ENCODE measurements around the gene PLEKHG1. TPM values are rescaled to one million over a fixed set of nuclear protein-coding genes. Genes with fewer than 3 reads are reported as not detected.

PLEKHG1 gene
- total RNA-seq, 2 experiments from 2014 or later, result 10.8 to 11.1 TPM

GRCh38 chr6:150625927-150626326, 26.2 kb downstream of the PLEKHG1 start:
- CTCF ChIA-PET, result no interaction called here
- Mint-ChIP-seq H3K36me3 (ENCODE audit: low read depth) (no peaks in the 10 kb centered on the region), H3K9me3 (no peaks in the 10 kb centered on the region), H3K27ac (no peak overlapping the region), H3K27me3 (ENCODE audit: low read depth) (peaks cover 45% of the 10 kb centered on the region), H3K4me3 (no peak overlapping the region), H3K4me1 (ENCODE audit: low read depth) (peaks cover 23% of the 10 kb centered on the region)
- intact Hi-C loops (cut with micrococcal nuclease), result no loop called here
- no peak for DNase-seq

- intact Hi-C loops (cut with micrococcal nuclease), result no loop called here
- CTCF ChIA-PET, result no interaction called here
- DNase-seq, result no peak
- H3K27me3 Mint-ChIP-seq (ENCODE audit: low read depth), result peaks cover 48% of the 10 kb centered on the region
- no peak overlapping the region for H3K4me3 Mint-ChIP-seq
- no peaks in the 10 kb centered on the region for H3K9me3 Mint-ChIP-seq
- peaks cover 34% of the 10 kb centered on the region for H3K4me1 Mint-ChIP-seq (ENCODE audit: low read depth)
- H3K27ac Mint-ChIP-seq, result no peak overlapping the region
- no peaks in the 10 kb centered on the region for H3K36me3 Mint-ChIP-seq (ENCODE audit: low read depth)
Measured at GRCh38 chr6:150627154-150627553, 27.5 kb downstream of the PLEKHG1 start.

GRCh38 chr6:150627585-150628025, 27.9 kb downstream of the PLEKHG1 start:
- Mint-ChIP-seq H3K27me3 (ENCODE audit: low read depth) (peaks cover 48% of the 10 kb centered on the region), H3K9me3 (no peaks in the 10 kb centered on the region), H3K4me1 (ENCODE audit: low read depth) (peaks cover 36% of the 10 kb centered on the region), H3K4me3 (no peak overlapping the region), H3K36me3 (ENCODE audit: low read depth) (no peaks in the 10 kb centered on the region), H3K27ac (no peak overlapping the region)
- DNase-seq, result no peak
- CTCF ChIA-PET, result no interaction called here
- intact Hi-C loops (cut with micrococcal nuclease), result no loop called here

GRCh38 chr6:150628908-150629307, 29.2 kb downstream of the PLEKHG1 start:
- H3K36me3 Mint-ChIP-seq (ENCODE audit: low read depth), result peaks cover 2% of the 10 kb centered on the region
- no peaks in the 10 kb centered on the region for H3K9me3 Mint-ChIP-seq
- H3K4me3 Mint-ChIP-seq, result no peak overlapping the region
- H3K27ac Mint-ChIP-seq, result no peak overlapping the region
- CTCF ChIA-PET, result no interaction called here
- DNase-seq, result no peak
- intact Hi-C loops (cut with micrococcal nuclease), result no loop called here
- H3K4me1 Mint-ChIP-seq (ENCODE audit: low read depth), result peaks cover 37% of the 10 kb centered on the region
- peaks cover 51% of the 10 kb centered on the region for H3K27me3 Mint-ChIP-seq (ENCODE audit: low read depth)

GRCh38 chr6:150631283-150631983, 31.7 kb downstream of the PLEKHG1 start:
- CTCF ChIA-PET, result no interaction called here
- intact Hi-C loops (cut with micrococcal nuclease), result loop anchor here (5.0 kb wide), 1 partner anchor 139 kb away; no protein-coding TSS in a partner anchor
- peak; percentile 49 for DNase-seq
- H3K9me3 Mint-ChIP-seq, result no peaks in the 10 kb centered on the region
- peak overlapping the region; percentile 57 for H3K27ac Mint-ChIP-seq
- H3K27me3 Mint-ChIP-seq (ENCODE audit: low read depth), result peaks cover 49% of the 10 kb centered on the region
- H3K36me3 Mint-ChIP-seq (ENCODE audit: low read depth), result peaks cover 2% of the 10 kb centered on the region
- H3K4me3 Mint-ChIP-seq, result peak overlapping the region; percentile 12
- peaks cover 52% of the 10 kb centered on the region for H3K4me1 Mint-ChIP-seq (ENCODE audit: low read depth)

- CTCF ChIA-PET, result interaction anchor here (1.1 kb wide), 1 partner anchor 182 kb away, joined by 3 read pairs; no protein-coding TSS in a partner anchor
- peak overlapping the region; percentile 27 for H3K4me3 Mint-ChIP-seq
- H3K27ac Mint-ChIP-seq, result peak overlapping the region; percentile 76
- peaks cover 44% of the 10 kb centered on the region for H3K27me3 Mint-ChIP-seq (ENCODE audit: low read depth)
- peak; percentile 8 for DNase-seq
- peaks cover 2% of the 10 kb centered on the region for H3K36me3 Mint-ChIP-seq (ENCODE audit: low read depth)
- intact Hi-C loops (cut with micrococcal nuclease), result loop anchor here (1.0 to 5.0 kb wide), 5 partner anchors 9 to 213 kb away; partner anchors contain the start of gene PLEKHG1
- H3K4me1 Mint-ChIP-seq (ENCODE audit: low read depth), result peaks cover 59% of the 10 kb centered on the region
- H3K9me3 Mint-ChIP-seq, result no peaks in the 10 kb centered on the region
Measured at GRCh38 chr6:150631984-150632642, 32.4 kb downstream of the PLEKHG1 start.

- DNase-seq, result peak; percentile 17
- H3K27me3 Mint-ChIP-seq (ENCODE audit: low read depth), result peaks cover 44% of the 10 kb centered on the region
- H3K9me3 Mint-ChIP-seq, result no peaks in the 10 kb centered on the region
- H3K36me3 Mint-ChIP-seq (ENCODE audit: low read depth), result peaks cover 2% of the 10 kb centered on the region
- peaks cover 62% of the 10 kb centered on the region for H3K4me1 Mint-ChIP-seq (ENCODE audit: low read depth)
- CTCF ChIA-PET, result interaction anchor here (1.1 kb wide), 2 partner anchors 32 to 181 kb away, joined by 3 read pairs; no protein-coding TSS in a partner anchor
- intact Hi-C loops (cut with micrococcal nuclease), result loop anchor here (1.0 to 5.0 kb wide), 5 partner anchors 10 to 214 kb away; partner anchors contain the start of gene PLEKHG1
- H3K4me3 Mint-ChIP-seq, result peak overlapping the region; percentile 57
- H3K27ac Mint-ChIP-seq, result peak overlapping the region; percentile 84
Measured at GRCh38 chr6:150632785-150633485, 33.2 kb downstream of the PLEKHG1 start.

- H3K4me3 Mint-ChIP-seq, result peak overlapping the region; percentile 57
- peak overlapping the region; percentile 84 for H3K27ac Mint-ChIP-seq
- peaks cover 62% of the 10 kb centered on the region for H3K4me1 Mint-ChIP-seq (ENCODE audit: low read depth)
- CTCF ChIA-PET, result interaction anchor here (1.1 kb wide), 2 partner anchors 33 to 180 kb away, joined by 3 read pairs; no protein-coding TSS in a partner anchor
- peaks cover 44% of the 10 kb centered on the region for H3K27me3 Mint-ChIP-seq (ENCODE audit: low read depth)
- H3K36me3 Mint-ChIP-seq (ENCODE audit: low read depth), result peaks cover 2% of the 10 kb centered on the region
- intact Hi-C loops (cut with micrococcal nuclease), result loop anchor here (2.0 to 5.0 kb wide), 3 partner anchors 141 to 215 kb away; no protein-coding TSS in a partner anchor
- no peak for DNase-seq
- no peaks in the 10 kb centered on the region for H3K9me3 Mint-ChIP-seq
Measured at GRCh38 chr6:150633486-150633834, 33.8 kb downstream of the PLEKHG1 start.

GRCh38 chr6:150634176-150634963, 34.7 kb downstream of the PLEKHG1 start:
- no peak for DNase-seq
- Mint-ChIP-seq H3K9me3 (no peaks in the 10 kb centered on the region), H3K27me3 (ENCODE audit: low read depth) (peaks cover 37% of the 10 kb centered on the region), H3K4me1 (ENCODE audit: low read depth) (peaks cover 62% of the 10 kb centered on the region), H3K4me3 (no peak overlapping the region), H3K36me3 (ENCODE audit: low read depth) (peaks cover 2% of the 10 kb centered on the region), H3K27ac (no peak overlapping the region)
- intact Hi-C loops (cut with micrococcal nuclease), result loop anchor here (5.0 kb wide), 1 partner anchor 142 kb away; no protein-coding TSS in a partner anchor
- CTCF ChIA-PET, result interaction anchor here (0.7 to 1.6 kb wide), 2 partner anchors 365 to 690 kb away, joined by 3 to 4 read pairs; no protein-coding TSS in a partner anchor

GRCh38 chr6:150634964-150635292, 35.2 kb downstream of the PLEKHG1 start:
- peaks cover 62% of the 10 kb centered on the region for H3K4me1 Mint-ChIP-seq (ENCODE audit: low read depth)
- CTCF ChIA-PET, result interaction anchor here (1.6 kb wide), 1 partner anchor 690 kb away, joined by 3 read pairs; no protein-coding TSS in a partner anchor
- no peaks in the 10 kb centered on the region for H3K9me3 Mint-ChIP-seq
- intact Hi-C loops (cut with micrococcal nuclease), result loop anchor here (5.0 kb wide), 1 partner anchor 143 kb away; no protein-coding TSS in a partner anchor
- peaks cover 2% of the 10 kb centered on the region for H3K36me3 Mint-ChIP-seq (ENCODE audit: low read depth)
- H3K27me3 Mint-ChIP-seq (ENCODE audit: low read depth), result peaks cover 37% of the 10 kb centered on the region
- no peak overlapping the region for H3K27ac Mint-ChIP-seq
- no peak for DNase-seq
- H3K4me3 Mint-ChIP-seq, result no peak overlapping the region

GRCh38 chr6:150635906-150636514, 36.3 kb downstream of the PLEKHG1 start:
- Mint-ChIP-seq H3K4me1 (ENCODE audit: low read depth) (peaks cover 53% of the 10 kb centered on the region), H3K4me3 (no peak overlapping the region), H3K36me3 (ENCODE audit: low read depth) (peaks cover 2% of the 10 kb centered on the region), H3K27ac (no peak overlapping the region), H3K9me3 (no peaks in the 10 kb centered on the region), H3K27me3 (ENCODE audit: low read depth) (peaks cover 32% of the 10 kb centered on the region)
- no peak for DNase-seq
- CTCF ChIA-PET, result interaction anchor here (0.6 kb wide), 1 partner anchor 10 kb away, joined by 3 read pairs; no protein-coding TSS in a partner anchor
- intact Hi-C loops (cut with micrococcal nuclease), result no loop called here

All from activated naive CD4-positive, alpha-beta T cell treated with anti-CD3 and anti-CD28 coated beads for 36 hours (primary cell).